ACHN (cell line): ENCODE results near the gene MSANTD2.

Source experiments
- DNase-seq: peaks from one replicate; pipeline ENCODE4 v3.0.0-alpha.2; 2015
- in situ Hi-C: cut with HindIII; loops from 2 replicates; pipeline ENCODE4 v1.10.0; 2017; ENCODE audit warnings: low sequenced_read_pairs, low pct_ligation_motif_present, low pct_unique_long_range_greater_than_20kb

MSANTD2 gene

DNA sequence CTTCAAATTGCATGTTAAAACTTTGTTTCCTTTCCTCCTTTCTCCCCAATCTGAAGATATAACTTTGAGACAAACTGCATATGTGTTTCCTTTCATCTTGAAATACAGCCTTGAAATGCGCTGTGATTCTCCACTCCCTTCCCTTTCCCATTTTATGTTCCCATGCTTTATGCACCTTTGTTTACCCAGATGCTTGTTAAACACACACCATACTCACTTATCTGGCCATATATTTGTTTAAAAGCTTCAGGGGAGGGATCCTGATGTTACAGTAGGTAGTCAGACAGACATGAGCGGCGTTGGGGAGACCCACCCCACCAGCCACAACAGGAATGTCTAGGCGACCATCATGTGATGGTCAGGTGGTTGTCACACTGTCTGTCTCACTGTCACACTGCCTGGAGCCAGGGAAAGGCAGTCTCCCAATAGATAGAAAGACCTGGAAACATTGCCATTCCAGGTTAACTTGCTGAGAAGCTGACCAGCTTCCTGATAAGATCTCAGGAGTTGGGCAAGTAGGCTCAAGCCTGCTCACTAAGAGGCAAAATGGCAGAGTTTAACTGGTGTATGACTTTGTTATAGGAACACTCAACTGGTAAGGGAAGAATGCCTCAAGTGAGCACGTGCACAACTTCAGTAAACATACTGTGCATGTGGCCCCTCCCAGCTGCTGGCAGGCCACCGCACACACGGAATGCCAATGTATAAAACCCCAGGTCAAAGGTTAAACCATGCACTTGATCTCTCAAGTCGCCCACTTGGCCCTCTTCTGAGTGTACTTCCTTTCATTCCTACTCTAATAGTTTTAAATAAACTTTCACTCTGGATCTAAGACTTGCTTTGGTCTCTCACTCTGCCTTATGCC, 23.5 kb upstream of the MSANTD2 start:
- DNase-seq, result no peak
- in situ Hi-C loops, result no loop called here

DNA sequence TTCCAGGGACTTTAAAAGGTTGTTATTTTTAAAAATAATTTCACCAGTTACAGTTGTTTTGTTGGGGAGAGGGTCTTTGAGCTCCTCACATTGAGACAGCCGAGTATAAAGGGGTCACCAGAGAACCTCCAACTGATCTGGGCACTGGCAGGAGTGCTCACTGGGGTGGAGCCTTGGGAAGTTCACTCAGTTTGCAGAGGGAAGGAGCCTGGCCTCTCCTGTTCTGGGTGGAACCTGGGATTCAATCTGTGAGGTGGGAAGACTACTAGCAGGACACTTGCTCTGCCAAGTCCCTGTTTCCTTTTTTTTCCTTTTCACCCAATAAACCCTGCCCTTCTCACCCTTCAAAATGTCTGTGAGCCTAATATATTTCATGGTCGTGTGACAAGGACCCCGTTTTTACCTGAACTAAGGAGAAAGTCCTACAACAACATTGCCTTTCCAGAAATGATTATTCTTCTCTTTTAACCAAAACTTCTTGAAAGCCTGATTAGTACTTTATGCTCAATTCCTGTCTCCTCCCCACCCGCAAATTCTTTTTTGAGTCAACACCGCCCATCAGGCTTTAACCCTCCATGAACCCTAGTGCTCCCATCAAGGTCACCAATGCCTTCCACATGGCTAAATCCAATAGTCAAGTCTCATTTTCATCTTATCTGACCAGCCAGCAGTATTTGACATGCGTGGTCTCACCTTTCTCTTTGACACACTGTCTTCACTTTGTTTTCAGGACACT, 22.0 kb upstream of the MSANTD2 start:
- in situ Hi-C loops, result no loop called here
- no peak for DNase-seq

DNA sequence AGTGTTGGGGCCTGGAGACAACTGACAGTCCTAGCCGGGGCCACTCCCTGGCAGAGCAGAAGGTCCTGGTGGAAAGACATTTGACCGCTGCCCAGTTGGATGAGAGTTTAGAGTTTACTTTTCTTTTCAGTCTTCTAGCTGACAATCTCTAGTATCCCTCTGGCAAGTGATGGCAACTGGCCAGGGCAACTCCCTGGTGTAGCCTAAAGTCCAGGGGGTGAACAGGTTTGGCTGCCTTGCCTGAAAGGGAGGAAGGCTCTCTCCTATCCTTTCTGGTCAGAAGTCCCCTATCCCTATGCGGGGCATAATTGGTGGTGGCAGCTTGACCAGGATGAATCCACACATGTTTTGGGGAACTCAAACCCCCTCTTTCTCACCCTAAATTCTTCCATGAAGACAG, 16.8 kb upstream of the MSANTD2 start:
- DNase-seq, result no peak
- in situ Hi-C loops, result no loop called here

DNA sequence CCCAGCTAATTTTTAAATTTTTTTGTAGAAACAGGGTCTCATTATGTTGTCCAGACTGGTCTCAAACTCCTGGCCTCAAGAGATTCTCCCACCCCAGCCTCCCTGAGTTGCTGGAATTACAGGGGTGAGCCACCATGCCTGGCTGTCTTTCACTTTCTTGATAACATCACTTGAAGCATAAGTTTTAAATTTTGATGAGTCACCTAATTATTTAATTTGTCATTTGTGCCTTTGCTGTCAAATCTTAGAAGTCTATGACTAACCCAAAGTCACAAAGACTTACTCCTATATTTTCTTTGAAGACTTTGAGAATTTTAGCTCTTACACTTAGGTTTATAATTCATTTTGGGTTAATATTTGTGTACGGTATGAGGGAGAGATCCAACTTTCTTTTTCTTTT, 14.5 kb upstream of the MSANTD2 start:
- no peak for DNase-seq

GRCh38 chr11:124812876-124813275, 12.7 kb upstream of the MSANTD2 start:
- no peak for DNase-seq
- in situ Hi-C loops, result no loop called here

More for the DNA sequence above, 14.5 kb upstream of the MSANTD2 start:
- in situ Hi-C loops, result no loop called here

- DNase-seq, result no peak
- in situ Hi-C loops, result no loop called here
Measured at GRCh38 chr11:124811399-124812125, 11.4 kb upstream of the MSANTD2 start.

DNA sequence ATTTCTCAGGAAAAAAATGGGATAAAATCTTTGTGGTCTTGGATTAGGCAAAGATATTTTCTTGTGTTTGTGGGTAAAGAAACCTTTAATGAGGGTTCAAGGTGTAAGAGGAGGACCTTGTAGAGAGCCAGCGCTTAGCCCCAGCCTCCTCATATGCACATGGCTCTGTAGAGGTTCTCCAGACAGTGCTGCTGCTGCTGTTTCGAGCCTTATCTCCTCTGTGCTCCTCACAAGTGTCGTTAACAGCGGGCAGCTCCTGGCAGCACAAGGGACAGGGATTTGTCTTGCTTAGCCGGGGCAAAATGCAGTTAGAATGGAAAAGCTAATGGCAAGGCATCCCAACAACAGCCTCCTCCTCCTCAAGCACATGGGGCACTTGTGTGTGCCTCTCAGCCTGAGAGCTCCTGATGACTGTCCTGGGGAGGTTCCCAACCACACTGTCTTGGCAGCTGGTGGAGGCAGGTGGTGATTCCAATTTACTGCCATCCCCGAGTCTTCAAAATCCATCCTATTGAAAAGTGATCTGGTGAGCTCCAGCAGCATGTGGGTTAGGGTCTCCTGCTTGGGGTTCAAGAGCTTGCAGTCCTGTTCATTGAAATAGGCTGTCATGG, 7.6 kb upstream of the MSANTD2 start:
- in situ Hi-C loops, result no loop called here
- DNase-seq, result no peak

DNA sequence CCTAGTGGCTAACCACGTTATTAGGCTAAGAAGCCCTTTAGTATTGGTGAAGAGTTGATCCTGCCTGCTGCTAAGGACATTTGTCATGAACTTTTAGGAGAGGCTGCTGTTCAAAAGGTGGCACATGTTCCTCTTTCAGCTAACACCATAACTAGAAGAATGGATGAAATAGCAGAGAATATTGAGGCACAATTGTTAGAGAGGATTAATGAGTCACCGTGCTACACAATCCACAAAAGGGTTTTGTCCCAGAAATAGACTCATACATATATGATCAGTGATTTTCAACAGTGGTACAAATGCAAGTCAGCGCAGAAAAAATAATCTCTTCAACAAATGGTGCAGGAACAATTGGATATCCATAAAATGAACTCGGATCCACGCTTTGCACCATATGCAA, 7.0 kb upstream of the MSANTD2 start:
- no peak for DNase-seq
- in situ Hi-C loops, result no loop called here

DNA sequence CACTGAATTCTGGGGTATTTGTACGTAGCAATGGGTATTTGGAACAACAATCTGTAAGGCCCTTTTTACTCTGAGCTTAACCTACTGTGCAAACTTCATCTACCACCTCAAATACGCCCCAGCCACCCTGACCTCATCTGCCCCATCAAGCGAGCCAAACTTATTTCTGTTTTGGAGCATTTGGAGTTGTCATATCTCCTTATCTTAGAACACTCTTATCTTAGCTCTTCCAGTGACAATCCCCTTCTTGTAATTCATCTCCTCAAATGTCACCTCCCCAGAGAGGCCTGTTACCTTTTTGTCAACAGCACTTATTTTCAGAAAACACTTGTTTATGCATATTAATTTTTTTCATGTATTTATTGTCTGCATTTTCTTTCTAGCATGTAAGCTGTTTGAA, 4.7 kb upstream of the MSANTD2 start:
- no peak for DNase-seq
- in situ Hi-C loops, result no loop called here

DNA sequence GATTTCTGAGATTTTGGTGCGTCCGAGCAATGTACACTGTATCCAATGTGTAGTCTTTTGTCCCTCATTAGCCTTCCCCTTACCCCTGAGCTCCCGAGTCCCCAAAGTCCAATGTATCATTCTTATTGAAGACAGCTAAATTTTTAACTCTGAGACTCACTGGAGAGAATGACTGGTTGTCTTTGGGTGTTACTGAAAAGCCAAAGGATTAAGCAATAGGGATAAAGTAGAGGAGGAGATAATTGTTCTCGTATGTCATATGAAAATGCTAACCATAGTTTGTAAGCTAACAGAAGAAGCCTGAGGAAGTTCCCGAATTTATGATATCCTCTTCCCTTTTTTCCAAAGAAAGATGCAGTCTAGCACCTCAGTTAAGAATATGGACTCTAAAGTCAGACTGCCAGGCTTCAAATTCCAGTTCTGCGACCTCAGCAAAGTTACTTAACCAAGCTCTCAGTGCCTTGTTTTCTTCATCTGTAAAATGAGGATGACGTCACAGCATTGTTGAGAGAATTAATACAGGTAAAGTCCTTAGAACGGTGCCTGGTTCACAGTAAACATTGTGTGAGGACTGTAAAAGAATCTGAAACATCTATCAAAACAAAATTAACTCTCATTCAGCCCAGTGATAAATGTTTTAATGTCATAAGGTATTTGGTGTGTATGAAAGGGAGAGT, 1.6 kb upstream of the MSANTD2 start:
- in situ Hi-C loops, result no loop called here
- DNase-seq, result no peak

- in situ Hi-C loops, result no loop called here
- peak; percentile 23 for DNase-seq
Measured at GRCh38 chr11:124801014-124801413, 808 bp upstream of the MSANTD2 start.

- in situ Hi-C loops, result no loop called here
- peak; percentile 28 for DNase-seq
Measured at GRCh38 chr11:124799348-124800225, 619 bp downstream of the MSANTD2 start.

GRCh38 chr11:124798991-124799347, 1.2 kb downstream of the MSANTD2 start:
- DNase-seq, result peak; percentile 56
- in situ Hi-C loops, result no loop called here

DNA sequence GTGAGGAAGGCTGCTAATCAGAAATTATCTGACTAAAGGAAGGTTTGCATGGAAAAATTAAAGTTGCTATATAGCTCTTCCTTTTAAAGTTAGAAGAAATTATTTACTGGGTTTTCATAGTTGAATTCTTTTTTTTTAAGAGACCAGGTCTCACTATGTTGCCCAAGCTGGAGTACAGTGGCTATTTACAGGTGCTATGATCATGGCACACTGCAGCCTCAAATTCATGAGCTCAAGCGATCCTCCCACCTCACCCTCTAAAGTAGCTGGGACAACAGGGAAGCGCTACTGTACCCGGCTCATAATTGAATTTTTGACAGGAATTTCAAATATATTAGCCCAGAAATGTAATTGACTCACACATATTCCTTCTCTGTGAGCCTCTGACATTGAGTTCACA, 3.9 kb downstream of the MSANTD2 start:
- no peak for DNase-seq
- in situ Hi-C loops, result no loop called here

DNA sequence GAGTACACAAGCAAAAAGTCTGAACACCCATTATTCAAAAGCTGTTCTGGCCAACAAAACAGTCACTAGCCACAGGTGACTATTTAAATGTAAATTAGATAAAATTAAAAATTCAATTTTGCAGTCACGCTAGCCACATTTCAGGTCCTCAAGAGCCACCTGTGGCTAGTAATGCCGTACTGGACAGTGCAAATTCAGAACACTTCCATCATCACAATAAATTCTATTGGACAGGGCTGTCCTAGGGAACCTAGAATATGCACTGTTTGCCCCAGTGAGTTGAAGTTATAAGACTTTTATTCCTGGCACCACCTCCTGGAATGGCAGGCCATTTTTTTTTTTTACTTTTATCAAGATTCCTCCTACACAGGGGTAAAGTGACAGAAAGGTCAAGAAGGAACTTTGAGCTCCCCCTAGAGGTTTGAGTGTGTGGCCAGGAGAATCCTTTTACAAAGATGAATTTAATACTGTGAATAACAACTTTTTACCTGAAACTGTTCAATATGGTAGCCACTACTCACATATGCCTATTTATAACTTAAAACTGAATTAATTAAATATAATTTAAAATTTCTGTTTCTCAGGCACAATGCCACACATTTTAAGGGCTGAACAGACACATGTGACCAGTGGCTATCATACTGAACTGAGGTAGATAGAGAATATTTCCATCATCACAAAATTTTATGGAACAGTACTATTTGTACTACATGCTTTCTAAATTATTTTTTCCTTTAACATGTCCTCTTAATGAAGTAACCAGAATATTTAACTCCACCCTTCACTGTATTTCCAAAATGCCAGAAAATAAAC, 6.5 kb downstream of the MSANTD2 start:
- DNase-seq, result peak; percentile 67
- in situ Hi-C loops, result no loop called here

DNA sequence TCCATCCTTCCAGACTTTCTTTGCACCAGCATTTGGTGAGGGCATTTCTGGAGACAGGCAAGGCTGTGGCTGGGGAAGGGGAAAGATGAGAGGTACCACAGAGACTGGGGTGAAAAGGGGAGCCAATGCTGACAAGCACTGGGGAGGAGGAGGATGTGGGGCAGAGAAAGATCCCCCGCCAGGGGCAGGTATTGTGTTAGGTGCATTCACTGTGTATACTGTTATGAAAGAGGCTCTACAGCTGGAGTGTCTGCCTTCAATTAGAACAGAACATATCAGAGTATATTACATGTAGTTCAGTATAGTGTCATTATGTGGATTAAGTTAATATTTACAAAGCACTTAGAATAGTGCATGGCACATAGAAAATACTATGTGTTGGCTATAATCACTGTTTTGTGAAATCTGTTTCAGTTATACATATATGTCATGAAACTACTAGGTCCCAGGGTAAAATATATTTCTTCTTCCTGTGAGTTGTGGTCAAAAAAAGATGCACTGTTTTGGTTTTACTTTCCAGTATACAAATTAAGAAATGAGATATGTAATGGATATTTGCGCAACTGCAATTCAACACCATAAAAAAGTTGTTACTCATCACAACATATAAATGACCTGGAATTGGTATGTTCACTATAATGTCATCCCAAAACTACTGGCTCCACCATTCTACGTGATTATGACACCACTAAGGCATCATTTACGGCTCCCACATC, 8.4 kb downstream of the MSANTD2 start:
- in situ Hi-C loops, result no loop called here
- no peak for DNase-seq
